Ishikawa (cell line): ENCODE results near the gene CREBRF.

Source experiments
- CEBPB ChIP-seq: IDR thresholded peaks from 2 replicates; pipeline ENCODE4 v1.6.1; 2012
- CREB1 ChIP-seq: IDR thresholded peaks from 2 replicates; pipeline ENCODE4 v1.6.1; 2012; ENCODE audit warnings: low read depth
- EGR1 ChIP-seq: IDR thresholded peaks from 2 replicates; pipeline ENCODE4 v1.6.1; 2012
- EP300 ChIP-seq: IDR thresholded peaks from 2 replicates; pipeline ENCODE4 v1.6.1; 2012; ENCODE audit warnings: borderline replicate concordance
- FOXM1 ChIP-seq: IDR thresholded peaks from 2 replicates; pipeline ENCODE4 v1.6.1; 2012; ENCODE audit warnings: low read depth, borderline replicate concordance
- MAX ChIP-seq: IDR thresholded peaks from 2 replicates; pipeline ENCODE4 v1.6.1; 2012
- NFIC ChIP-seq: IDR thresholded peaks from 2 replicates; pipeline ENCODE4 v1.6.1; 2012
- RAD21 ChIP-seq: IDR thresholded peaks from 2 replicates; pipeline ENCODE4 v1.6.1; 2012; ENCODE audit warnings: low read depth
- REST ChIP-seq: IDR thresholded peaks from 2 replicates; pipeline ENCODE4 v1.6.1; 2012; ENCODE audit warnings: low read depth, mild to moderate bottlenecking
- TAF1 ChIP-seq: IDR thresholded peaks from 2 replicates; pipeline ENCODE4 v1.6.1; 2012; ENCODE audit warnings: low read depth, mild to moderate bottlenecking
- TCF12 ChIP-seq: IDR thresholded peaks from 2 replicates; pipeline ENCODE4 v1.6.1; 2012; ENCODE audit warnings: low read depth
- TEAD4 ChIP-seq: IDR thresholded peaks from 2 replicates; pipeline ENCODE4 v1.6.1; 2012
- USF1 ChIP-seq: IDR thresholded peaks from 2 replicates; pipeline ENCODE4 v1.6.1; 2012
- YY1 ChIP-seq: IDR thresholded peaks from 2 replicates; pipeline ENCODE4 v1.6.1; 2012; ENCODE audit warnings: low read depth
- ZBTB7A ChIP-seq: IDR thresholded peaks from 2 replicates; pipeline ENCODE4 v1.6.1; 2012; ENCODE audit warnings: low read depth

Gene CREBRF

GRCh38 chr5:173028811-173029327 is 27.3 kb upstream of the CREBRF start:
- TF ChIP-seq YY1: no peak
- no peak for TF ChIP-seq USF1

GRCh38 chr5:173029499-173029921 is 26.6 kb upstream of the CREBRF start:
- no peak for TF ChIP-seq MAX
- no peak for TF ChIP-seq ZBTB7A
- no peak for TF ChIP-seq TAF1
- TF ChIP-seq TEAD4: no peak
- no peak for TF ChIP-seq YY1
- TF ChIP-seq REST: no peak
- TF ChIP-seq CREB1: no peak
- TF ChIP-seq EGR1: no peak
- no peak for TF ChIP-seq USF1
- TF ChIP-seq FOXM1: no peak
- no peak for TF ChIP-seq CEBPB
- TF ChIP-seq EP300: no peak
- no peak for TF ChIP-seq TCF12
- no peak for TF ChIP-seq NFIC
- TF ChIP-seq RAD21: no peak

- TF ChIP-seq FOXM1 (no peak), EP300 (no peak), ZBTB7A (no peak), NFIC (no peak), TEAD4 (no peak), CREB1 (no peak), TAF1 (no peak), REST (no peak), EGR1 (no peak), CEBPB (no peak), MAX (no peak), RAD21 (no peak), TCF12 (no peak), USF1 (no peak), YY1 (no peak)
These were observed 23.4 kb upstream of the CREBRF start for GRCh38 chr5:173032730-173033129.

GRCh38 chr5:173033923-173034322 is 22.2 kb upstream of the CREBRF start:
- TF ChIP-seq MAX (no peak), TAF1 (no peak), YY1 (no peak), TEAD4 (no peak), EGR1 (no peak), ZBTB7A (no peak), CREB1 (no peak), FOXM1 (no peak)

GRCh38 chr5:173035904-173036707 is 20.0 kb upstream of the CREBRF start:
- no peak for TF ChIP-seq EGR1
- TF ChIP-seq YY1: no peak
- TF ChIP-seq TEAD4: no peak
- TF ChIP-seq ZBTB7A: no peak
- no peak for TF ChIP-seq RAD21
- TF ChIP-seq REST: no peak
- TF ChIP-seq USF1: no peak
- no peak for TF ChIP-seq TAF1
- TF ChIP-seq TCF12: no peak
- TF ChIP-seq EP300: no peak
- TF ChIP-seq NFIC: no peak
- no peak for TF ChIP-seq MAX
